22Rv1 (cell line): ENCODE measurements around the gene GATD1.

ENCODE experiments used
- CTCF ChIP-seq: fragments of 450-650 bp; IDR thresholded peaks from 2 replicates; pipeline ENCODE4 v1.5.1; 2017; ENCODE audit warnings: mild to moderate bottlenecking
- ZFX ChIP-seq: fragments of 450-650 bp; IDR thresholded peaks from 2 replicates; pipeline ENCODE4 v1.6.1; 2017; ENCODE audit warnings: antibody characterized with exemption, borderline replicate concordance

GRCh38 chr11:821512-822371, 44.5 kb upstream of the GATD1 start:
- TF ChIP-seq CTCF (no peak), ZFX (no peak)
